Peyer's patch (tissue), 4 donors: ENCODE measurements around the gene PTPRS.

Source experiments
- POLR2A ChIP-seq, 2 donors: fragments of 450-650 bp; IDR thresholded peaks; one replicate each; pipeline ENCODE4 v1.5.1; 2017; ENCODE audit warnings: antibody characterized with exemption in 2 of 2, mild to moderate bottlenecking in 2 of 2, moderate library complexity in 2 of 2
- TF ChIP-seq, protein P1 (sequence below), 6 experiments: fragments of 450-650 bp in 4 of 6; fragments of 200-600 bp in 2 of 6; sonication (generic) in 1 of 6; IDR thresholded peaks; one replicate each; pipeline ENCODE4 v1.5.1; 2017 to 2019; ENCODE audit warnings: antibody characterized with exemption in 6 of 6, mild to moderate bottlenecking in 3 of 6, moderate library complexity in 1 of 6

DNA sequence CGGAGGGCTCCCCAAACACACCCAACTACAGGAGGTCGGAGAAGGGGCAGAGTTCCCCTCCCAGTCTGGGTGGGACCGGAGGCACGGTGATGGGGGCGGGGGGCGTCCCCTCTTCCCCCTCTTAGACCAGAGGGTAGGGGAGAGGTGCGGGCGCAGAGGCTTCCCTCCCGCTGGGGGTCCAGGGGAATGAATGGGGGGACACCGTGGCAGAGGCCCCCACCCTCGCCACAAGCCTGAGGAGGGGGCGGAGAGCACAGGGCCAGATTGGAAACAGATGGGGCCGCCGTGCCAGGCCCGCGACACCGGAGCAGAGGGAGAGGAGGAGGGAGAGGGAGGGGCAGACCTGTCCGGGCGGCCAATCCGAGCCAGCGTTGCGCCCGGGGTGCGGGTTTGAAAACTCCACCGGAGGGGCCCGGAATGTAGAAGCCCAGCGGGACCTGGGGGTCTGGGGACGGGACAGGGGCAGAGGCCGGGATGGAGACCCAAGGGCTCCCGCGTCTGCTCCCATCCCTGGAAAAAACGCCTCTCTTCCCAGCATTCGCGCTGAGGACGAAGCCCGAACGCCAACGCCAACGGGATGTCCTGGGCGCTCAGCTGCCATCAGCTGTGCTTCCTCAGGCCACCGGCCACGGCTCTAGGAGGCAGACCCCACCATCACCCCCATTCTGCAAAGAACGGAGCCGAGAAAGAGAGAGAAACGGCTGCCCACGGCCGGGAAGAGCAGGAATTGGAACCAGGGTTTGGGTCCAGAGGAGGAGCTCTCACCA, 46.8 kb downstream of the PTPRS start:
- TF ChIP-seq POLR2A (IDR thresholded peaks at IDR 0.05), result no peak
- TF ChIP-seq, protein P1, sequence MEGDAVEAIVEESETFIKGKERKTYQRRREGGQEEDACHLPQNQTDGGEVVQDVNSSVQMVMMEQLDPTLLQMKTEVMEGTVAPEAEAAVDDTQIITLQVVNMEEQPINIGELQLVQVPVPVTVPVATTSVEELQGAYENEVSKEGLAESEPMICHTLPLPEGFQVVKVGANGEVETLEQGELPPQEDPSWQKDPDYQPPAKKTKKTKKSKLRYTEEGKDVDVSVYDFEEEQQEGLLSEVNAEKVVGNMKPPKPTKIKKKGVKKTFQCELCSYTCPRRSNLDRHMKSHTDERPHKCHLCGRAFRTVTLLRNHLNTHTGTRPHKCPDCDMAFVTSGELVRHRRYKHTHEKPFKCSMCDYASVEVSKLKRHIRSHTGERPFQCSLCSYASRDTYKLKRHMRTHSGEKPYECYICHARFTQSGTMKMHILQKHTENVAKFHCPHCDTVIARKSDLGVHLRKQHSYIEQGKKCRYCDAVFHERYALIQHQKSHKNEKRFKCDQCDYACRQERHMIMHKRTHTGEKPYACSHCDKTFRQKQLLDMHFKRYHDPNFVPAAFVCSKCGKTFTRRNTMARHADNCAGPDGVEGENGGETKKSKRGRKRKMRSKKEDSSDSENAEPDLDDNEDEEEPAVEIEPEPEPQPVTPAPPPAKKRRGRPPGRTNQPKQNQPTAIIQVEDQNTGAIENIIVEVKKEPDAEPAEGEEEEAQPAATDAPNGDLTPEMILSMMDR (IDR thresholded peaks at IDR 0.05), result no peak
